ENCODE data around the gene SH3BP2.

Gene SH3BP2

GRCh38 chr4:2819244-2820215 is 26.6 kb downstream of the SH3BP2 start:
- no peak for DNase-seq (ENCODE audit: low read depth)

- DNase-seq (ENCODE audit: low read depth): no peak
Observed at GRCh38 chr4:2820216-2820982, 27.5 kb downstream of the SH3BP2 start.

GRCh38 chr4:2822461-2823300 is 29.8 kb downstream of the SH3BP2 start:
- no peak for DNase-seq (ENCODE audit: low read depth)

- no peak for DNase-seq (ENCODE audit: low read depth)
Observed at GRCh38 chr4:2823301-2823670, 30.4 kb downstream of the SH3BP2 start.

- no peak for DNase-seq (ENCODE audit: low read depth)
Observed at GRCh38 chr4:2823671-2824328, 30.9 kb downstream of the SH3BP2 start.

- DNase-seq (ENCODE audit: low read depth): no peak
Observed at GRCh38 chr4:2824329-2824835, 31.5 kb downstream of the SH3BP2 start.

- no peak for DNase-seq (ENCODE audit: low read depth)
Observed at GRCh38 chr4:2824836-2825381, 32.0 kb downstream of the SH3BP2 start.

GRCh38 chr4:2825740-2826139 is 32.9 kb downstream of the SH3BP2 start:
- DNase-seq (ENCODE audit: low read depth): no peak

GRCh38 chr4:2827071-2827873 is 34.4 kb downstream of the SH3BP2 start:
- no peak for DNase-seq (ENCODE audit: low read depth)

GRCh38 chr4:2827874-2828751 is 35.2 kb downstream of the SH3BP2 start:
- no peak for DNase-seq (ENCODE audit: low read depth)

GRCh38 chr4:2828758-2829181 is 35.9 kb downstream of the SH3BP2 start:
- no peak for DNase-seq (ENCODE audit: low read depth)

- no peak for DNase-seq (ENCODE audit: low read depth)
Observed at GRCh38 chr4:2829321-2829932, 36.5 kb downstream of the SH3BP2 start.

GRCh38 chr4:2829933-2830451 is 37.1 kb downstream of the SH3BP2 start:
- no peak for DNase-seq (ENCODE audit: low read depth)

GRCh38 chr4:2830632-2831610 is 38.0 kb downstream of the SH3BP2 start:
- no peak for DNase-seq (ENCODE audit: low read depth)

- no peak for DNase-seq (ENCODE audit: low read depth)
Observed at GRCh38 chr4:2831611-2832308, 38.9 kb downstream of the SH3BP2 start.

- no peak for DNase-seq (ENCODE audit: low read depth)
Observed at GRCh38 chr4:2832309-2832980, 39.6 kb downstream of the SH3BP2 start.
